ENCODE measurements around the gene DYNLT4.
A peak's percentile ranks its signal among the peaks of the same experiment; 100 is the strongest.
"Not testable (repeated sequence)": the region's sequence is repeated elsewhere in the genome, so short reads cannot be mapped to it uniquely, and the experiment has no call there.

The DYNLT4 gene

DNA sequence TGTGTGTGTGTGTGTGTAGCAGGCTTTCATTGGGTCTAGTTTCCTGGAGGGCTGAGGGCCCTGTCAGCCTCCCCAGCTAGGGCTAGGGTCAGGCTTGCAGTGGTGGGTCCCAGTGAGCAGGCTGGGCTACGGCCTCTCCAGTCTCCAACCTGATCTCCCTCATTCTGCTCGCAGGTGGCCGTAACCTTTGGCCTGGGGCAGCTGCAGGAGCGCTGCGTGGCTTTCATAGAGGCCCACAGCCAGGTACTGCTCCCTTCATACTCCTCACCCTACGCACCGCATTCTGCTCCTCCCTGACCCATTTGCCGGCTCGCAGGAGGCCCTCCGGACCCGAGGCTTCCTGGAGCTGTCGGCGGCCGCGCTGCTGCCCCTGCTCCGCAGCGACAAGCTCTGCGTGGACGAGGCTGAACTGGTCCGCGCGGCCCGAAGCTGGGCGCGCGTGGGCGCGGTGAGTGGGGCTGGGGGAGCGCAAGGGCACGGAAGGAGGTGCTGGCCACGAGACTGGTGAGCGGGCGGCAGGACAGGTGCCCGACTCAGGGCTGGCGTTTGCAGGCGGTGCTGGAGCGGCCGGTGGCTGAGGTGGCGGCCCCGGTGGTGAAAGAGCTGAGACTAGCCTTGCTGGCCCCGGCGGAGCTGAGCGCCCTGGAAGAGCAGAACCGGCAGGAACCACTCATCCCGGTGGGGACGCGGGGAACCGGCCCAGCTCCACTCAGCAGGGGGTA lies 5.8 kb upstream of the DYNLT4 start:
- DNase-seq (ENCODE audit: low read depth, low spot score) = no peak
- H3K4me3 ChIP-seq (ENCODE audit: low read length) = peak overlapping the region; percentile 73

DNA sequence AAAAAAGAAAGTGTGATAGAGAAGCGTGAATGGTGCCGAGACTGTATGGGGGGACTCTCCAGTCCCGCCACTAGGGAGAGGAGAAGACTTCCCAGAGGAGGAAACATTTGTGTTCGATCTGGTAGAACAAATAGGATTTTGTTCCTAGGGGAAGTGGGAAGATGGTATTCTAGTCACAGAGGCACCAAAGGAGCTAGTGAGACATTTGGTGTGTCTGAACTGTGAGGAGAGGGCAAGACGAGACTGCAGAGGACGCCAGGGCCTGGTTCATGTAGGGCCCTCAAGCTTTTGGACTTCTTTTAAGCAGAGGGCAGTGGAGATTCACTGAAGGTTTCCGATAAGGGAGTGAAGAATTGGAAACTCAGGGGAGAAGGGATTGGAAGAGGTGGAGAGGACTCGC lies 4.1 kb upstream of the DYNLT4 start:
- no peak overlapping the region for H3K4me3 ChIP-seq (ENCODE audit: low read length)

DNA sequence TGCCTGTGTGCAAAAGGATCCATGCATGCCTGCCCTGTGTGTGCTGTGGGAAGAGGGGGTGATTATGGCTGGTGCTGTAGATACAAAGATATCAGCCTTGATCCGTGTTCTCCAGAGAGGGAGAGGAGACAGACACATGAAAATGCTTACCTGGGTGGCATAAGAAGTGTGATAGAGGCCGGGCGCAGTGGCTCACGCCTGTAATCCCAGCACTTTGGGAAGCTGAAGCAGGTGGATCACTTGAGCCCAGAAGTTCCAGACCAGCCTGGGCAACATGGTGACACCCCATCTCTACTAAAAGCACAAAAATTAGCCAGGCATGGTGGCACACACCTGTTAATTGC lies 3.6 kb upstream of the DYNLT4 start:
- not testable (repeated sequence) for DNase-seq (ENCODE audit: low read depth, low spot score); H3K4me3 ChIP-seq (ENCODE audit: low read length)

More for the DNA sequence above, 4.1 kb upstream of the DYNLT4 start:
- DNase-seq (ENCODE audit: low read depth, low spot score) = no peak

DNA sequence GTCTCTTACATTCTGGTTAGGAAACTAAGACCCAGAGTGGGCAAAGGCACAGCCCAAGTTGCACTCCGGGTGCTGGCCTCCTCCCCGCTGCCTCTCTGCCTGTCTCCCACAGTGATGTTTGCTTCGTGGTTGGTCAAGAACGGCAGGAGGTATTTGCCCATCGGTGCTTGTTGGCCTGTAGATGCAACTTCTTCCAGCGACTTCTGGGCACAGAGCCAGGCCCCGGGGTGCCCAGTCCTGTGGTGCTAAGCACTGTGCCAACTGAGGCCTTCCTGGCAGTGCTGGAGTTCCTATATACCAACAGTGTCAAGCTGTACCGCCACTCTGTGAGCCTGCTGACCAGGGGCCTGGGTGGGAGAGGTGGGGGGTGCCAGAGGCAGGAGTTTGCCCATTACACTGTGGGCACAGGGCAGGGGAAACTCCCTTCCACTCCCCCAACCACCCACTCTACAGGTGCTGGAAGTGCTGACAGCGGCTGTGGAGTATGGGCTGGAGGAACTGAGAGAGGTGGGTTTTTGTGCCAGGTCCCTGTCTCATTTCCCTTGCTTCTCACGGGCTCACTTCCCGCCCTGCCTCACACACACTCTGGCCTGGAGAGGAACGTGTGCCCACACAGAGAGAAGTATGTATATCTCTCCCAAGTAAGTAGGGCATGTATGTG lies 3.1 kb upstream of the DYNLT4 start:
- no peak overlapping the region for H3K4me3 ChIP-seq (ENCODE audit: low read length)
- no peak for DNase-seq (ENCODE audit: low read depth, low spot score)

DNA sequence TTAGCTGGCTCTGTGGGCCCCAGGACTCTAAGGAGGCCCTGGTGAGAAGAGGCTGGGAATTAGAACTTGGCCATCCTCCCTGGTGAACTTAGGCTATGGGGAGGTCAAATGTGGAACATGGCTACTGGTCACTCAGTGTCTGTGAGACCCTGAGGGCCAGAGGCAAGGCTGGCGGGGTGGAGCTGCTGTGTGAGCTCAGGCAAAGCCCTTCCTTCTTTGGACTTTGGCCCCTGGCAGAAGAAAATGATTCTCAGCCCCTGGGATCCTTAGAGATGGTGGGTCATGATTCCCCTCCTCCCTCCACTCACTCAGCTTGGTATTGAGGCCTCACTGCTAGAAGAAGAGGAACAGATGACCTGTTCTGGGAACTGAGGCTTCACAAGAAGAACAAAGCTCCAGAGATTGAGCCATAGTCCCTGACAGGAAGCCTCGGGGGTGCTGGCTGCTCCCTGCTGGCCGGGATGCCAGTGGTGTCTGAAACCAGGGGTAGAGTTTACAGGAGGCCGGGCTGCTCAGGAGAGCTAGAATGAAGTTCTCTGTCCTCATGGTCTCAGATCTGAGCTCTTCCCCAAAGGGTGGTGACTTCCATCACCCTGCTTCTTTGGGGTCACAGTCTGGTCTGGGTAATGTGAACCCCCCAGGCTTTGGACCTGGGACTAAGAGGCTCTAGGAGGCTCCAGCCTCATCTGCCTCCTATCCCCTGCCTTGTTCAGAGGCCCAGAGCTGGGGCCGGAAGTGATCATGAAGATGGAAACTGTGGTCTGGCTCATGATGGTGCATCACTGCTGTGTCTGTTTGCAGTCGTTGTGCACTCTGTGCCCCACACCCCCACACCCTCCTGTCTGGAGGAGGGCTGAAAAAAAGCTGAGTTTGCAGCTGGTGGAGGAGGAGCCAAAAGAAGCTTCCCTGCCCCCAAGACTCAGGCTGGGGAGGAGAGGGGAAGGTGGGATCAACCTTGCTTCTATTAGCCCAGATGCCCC lies 2.1 kb upstream of the DYNLT4 start:
- DNase-seq (ENCODE audit: low read depth, low spot score) = peak; percentile 95
- H3K4me3 ChIP-seq (ENCODE audit: low read length) = peak overlapping the region; percentile 29

DNA sequence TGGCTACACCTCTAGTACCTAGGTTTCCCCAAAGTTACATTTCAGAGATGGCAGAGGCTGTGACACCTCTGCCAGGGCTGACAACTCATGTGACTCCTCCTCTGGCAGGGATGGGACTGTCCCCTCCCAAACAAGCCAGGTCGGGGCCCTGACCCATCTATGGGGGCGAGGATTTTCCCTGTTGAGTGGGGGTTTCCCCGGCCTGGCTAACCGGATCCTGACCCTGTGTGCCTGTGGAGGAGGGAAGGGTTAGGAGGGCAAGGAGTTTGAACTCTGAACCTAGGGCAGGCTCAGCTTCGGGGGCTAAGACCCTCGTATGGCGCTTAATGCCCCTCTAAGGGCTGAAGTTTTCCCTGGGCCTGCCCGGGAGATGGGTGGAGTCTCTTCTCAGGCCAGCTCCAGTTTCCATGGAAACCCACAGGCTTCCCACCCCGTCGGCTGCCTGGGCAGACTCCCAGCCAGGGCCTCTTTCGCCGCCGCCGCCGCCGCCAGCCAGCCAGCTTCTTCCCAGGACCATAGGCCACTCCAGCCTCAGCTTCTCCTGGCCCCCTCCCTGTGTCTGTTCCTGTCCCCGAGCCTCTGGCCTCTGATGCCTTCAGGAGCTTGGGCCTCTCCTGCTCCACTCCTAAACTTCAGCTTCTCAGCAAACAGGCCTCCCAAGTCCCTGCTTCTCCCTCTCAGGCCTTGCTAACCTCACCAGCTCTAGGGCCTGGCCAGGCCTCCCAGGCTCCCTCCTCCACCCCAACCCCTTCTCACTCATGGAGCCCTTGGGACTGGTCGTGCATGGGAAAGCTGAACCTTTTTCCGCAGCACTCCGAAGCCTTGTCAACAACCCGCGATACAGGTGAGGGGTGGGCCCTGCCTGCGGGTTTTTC lies 1.1 kb upstream of the DYNLT4 start, which contains the start of gene BTBD19:
TSS of gene BTBD19 (plus strand) at position 461 of the 875 bp plus-strand sequence. CDS start at position 759, 298 bp downstream.
- H3K4me3 ChIP-seq (ENCODE audit: low read length) = peak within 1 kb of the TSS; percentile 29
- no peak for DNase-seq (ENCODE audit: low read depth, low spot score)

DNA sequence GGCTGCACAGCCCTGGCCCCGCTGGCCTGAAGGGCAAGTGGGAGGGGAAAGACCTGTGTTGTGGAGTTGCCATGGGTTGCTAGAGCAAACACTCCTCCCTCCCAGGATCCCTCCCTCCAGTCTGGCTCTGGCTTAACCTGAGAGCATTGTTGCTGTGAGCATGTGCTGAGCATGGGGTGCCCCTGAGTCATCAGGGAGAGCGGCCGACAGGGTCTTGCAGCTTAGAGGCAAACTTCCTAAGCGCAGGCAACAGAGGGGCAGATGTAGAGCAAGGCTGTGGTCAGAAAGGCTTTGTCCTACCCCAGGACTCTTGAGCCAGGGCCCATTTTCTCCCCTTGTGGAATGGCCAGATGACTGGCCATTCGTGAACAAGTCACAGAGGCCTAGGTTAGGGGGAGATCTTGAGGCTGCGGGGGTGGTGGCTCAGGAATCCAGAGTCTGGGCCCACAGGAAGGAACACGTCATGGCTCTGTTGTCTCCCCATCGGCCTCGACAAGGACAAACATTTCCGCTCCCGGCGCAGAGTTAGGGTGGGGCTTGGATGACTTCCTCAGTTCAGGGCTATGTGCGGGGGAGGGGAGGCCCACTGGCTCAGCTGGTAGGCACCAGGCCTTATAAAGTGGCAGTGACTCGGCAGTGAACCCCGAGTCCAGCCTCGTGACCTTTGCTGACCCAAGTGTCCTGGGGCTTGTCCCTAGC lies 362 bp upstream of the DYNLT4 start:
- DNase-seq (ENCODE audit: low read depth, low spot score) = peak; percentile 82
- H3K4me3 ChIP-seq (ENCODE audit: low read length) = peak overlapping the region; percentile 18

DNA sequence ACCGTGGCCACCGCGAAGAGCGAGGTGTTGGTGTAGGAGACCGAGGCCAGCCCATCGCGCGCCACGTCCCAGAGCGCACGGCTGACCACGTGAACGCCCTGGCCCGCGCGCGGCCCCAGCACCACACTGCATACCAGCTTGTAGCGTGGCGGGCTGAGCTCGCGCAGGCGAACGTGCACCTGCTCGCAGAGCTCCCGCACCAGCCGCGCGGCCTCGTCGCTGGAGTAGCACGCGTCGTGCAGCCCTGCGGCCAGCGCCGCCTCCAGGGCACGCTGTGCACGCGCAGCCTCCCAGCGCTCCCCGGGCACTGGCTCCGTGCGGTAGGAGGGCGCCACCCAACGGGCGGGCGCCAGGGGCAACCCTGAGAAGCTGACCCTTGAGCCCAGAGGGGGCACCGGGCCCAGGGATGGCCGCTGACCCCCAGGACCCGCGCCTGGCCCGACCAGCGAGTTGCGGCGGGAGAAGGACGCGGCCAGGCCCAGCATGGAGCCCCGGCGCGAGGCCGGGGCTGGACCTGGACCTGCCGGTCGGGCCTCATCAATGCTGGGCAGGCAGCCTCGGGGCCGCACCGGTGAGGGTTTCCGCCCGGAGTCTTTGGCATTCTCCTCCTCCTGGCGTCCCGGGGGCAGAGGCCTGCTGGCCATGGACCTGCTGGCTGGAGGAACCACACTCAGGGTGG lies 987 bp downstream of the DYNLT4 start:
- H3K4me3 ChIP-seq (ENCODE audit: low read length) = no peak overlapping the region
- DNase-seq (ENCODE audit: low read depth, low spot score) = no peak

DNA sequence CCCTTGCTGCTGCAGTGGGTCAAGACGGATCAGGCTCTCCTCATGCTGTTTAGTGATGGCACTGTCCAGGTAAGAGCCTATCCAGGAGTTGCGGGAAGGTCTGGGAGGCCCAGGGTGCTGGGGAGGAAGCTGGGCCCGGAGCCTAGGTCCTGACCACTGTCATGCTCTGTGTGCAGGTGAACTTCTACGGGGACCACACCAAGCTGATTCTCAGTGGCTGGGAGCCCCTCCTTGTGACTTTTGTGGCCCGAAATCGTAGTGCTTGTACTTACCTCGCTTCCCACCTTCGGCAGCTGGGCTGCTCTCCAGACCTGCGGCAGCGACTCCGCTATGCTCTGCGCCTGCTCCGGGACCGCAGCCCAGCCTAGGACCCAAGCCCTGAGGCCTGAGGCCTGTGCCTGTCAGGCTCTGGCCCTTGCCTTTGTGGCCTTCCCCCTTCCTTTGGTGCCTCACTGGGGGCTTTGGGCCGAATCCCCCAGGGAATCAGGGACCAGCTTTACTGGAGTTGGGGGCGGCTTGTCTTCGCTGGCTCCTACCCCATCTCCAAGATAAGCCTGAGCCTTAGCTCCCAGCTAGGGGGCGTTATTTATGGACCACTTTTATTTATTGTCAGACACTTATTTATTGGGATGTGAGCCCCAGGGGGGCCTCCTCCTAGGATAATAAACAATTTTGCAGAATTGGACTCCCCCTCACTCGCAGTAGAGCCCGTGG lies 1.7 kb downstream of the DYNLT4 start:
- DNase-seq (ENCODE audit: low read depth, low spot score) = no peak

DNA sequence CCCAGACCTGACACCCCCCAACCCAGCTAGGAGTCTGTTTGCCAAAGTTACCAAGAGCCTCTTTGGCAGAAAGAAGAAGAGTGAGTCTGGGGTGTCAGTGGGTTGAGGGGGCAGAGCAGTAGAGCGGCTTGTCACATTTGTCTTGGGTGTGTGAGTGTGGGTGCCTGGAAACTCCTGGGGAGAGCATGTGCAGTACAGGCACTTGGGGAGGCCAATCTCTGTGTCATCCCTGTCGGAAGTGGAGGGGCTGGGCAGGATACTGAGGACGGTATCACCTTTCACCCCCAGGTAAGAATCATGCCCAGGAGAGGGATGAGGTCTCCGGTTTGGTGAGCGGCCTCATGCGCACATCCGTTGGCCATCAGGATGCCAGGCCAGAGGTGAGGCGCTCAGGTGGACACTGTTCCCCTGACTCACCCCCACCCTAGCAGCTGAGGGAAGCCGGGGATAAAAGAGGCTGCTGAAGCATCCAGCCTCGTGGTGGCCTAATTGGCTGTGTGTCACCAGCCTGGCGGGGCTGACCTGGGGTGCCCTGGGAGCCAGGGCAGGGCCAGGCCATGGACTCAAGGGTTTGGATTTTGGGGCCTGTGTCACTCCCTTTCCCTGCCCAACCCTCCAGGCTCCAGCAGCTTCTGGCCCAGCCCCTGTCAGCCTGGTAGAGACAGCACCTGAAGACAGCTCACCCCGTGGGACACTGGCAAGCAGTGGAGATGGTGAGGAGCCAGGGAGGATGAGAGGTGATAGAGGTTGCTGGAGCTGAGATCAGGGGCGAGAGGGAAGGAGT lies 3.6 kb downstream of the DYNLT4 start:
- DNase-seq (ENCODE audit: low read depth, low spot score) = no peak
- H3K4me3 ChIP-seq (ENCODE audit: low read length) = no peak overlapping the region

More for the DNA sequence above, 1.7 kb downstream of the DYNLT4 start:
- no peak overlapping the region for H3K4me3 ChIP-seq (ENCODE audit: low read length)

DNA sequence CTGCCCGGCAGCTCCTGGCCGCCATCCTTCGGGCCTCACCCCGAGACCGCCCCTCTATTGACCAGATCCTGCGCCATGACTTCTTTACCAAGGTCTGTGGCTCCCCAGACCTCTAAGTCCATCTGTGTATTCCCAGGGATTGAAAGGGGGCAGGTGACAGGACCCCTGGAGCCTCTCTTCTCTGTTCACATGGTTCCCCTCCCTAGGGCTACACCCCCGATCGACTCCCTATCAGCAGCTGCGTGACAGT lies 4.2 kb downstream of the DYNLT4 start:
- no peak for DNase-seq (ENCODE audit: low read depth, low spot score)
- H3K4me3 ChIP-seq (ENCODE audit: low read length) = no peak overlapping the region

DNA sequence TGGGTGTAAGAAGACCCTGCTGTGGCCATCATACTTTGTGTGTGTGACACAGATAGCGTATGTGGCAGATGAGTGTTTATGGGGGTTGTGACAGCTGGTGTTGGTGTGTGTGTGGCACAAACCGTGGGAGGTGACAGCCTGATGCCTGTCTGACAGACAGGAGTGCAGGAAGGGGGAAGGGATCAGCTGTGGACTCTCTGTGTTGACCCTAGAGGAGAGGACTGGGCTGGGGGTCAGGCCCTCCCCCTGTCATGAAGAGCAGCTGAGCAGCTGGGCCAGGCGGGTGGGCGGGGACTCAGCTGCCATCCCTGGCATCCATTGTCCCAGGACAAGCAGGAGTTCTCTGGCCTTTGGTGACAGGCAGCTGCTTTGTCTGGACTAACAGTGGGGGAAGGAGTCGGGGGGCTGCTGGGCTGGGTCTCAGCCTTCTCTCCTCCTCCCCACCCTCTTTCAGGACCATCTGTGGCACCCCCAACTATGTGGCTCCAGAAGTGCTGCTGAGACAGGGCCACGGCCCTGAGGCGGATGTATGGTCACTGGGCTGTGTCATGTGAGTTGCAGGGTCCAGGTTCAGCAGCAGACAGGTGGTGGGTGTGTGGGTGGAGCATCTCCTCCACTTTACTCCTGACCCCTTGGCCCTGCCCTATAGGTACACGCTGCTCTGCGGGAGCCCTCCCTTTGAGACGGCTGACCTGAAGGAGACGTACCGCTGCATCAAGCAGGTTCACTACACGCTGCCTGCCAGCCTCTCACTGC lies 4.7 kb downstream of the DYNLT4 start:
- no peak overlapping the region for H3K4me3 ChIP-seq (ENCODE audit: low read length)
- no peak for DNase-seq (ENCODE audit: low read depth, low spot score)

DNA sequence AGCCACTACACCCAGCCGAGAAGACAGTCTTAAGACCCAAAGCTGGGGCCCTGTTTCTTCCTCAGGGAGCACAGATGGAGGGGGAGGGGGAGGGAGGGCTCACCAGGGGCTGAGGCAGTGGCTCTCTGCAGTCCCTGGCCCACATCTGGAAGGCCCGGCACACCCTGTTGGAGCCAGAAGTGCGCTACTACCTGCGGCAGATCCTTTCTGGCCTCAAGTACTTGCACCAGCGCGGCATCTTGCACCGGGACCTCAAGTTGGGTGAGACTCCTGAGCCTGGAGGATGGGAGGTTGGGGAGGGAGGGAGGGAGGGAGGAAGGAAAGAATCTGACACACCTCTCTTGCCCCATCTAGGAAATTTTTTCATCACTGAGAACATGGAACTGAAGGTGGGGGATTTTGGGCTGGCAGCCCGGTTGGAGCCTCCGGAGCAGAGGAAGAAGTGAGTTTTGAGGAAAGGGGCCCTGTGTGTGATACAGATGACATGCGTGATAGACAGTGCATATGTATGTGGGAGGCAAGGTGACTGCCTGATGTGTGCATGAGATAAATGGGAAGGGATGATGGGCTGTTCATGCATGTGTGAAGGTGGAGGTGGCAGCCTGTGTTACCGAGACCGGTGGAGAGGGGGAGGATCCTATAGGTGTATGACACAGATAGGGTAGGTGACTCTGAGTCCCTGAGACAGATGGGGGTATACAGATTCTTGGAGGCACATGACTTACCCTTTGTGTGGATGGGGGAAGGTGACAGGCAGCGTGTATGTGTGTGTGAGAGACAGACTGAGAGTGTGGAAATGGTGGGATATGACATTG lies 5.5 kb downstream of the DYNLT4 start:
- no peak for DNase-seq (ENCODE audit: low read depth, low spot score)

DNA sequence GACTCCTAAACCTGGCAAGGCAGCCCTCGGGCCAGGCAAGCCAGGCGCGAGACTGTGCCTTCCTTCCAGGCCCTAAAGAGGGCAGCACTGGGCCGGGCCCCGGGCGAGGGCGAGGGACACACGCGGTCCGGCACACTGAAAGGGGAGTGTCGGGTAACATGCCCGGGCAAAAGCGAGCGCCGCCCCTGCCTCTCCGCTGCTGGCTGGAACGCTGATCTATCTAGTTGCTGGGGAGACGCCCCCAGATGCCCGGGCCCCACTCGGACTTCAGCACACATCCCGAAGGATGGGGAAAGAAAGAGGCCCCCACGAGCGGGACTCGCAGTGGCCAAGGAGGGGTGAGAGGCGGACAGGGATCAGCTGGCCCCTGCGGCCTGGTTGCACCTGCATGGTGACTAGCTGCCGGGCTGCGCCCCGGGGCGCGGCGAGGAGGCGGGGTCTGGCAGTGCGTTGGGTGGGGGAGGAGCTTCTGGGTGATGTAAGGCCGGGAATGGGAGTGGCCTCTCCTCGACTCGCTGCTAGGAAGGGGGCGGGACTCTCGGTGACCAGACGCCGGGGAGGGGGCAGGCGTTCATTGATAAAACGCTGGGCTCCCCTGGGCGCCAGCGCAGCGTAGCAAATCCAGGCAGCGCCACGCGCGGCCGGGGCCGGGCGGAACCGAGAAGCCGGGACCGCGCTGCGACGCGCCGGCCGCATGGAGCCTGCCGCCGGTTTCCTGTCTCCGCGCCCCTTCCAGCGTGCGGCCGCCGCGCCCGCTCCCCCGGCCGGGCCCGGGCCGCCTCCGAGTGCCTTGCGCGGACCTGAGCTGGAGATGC lies 7.2 kb downstream of the DYNLT4 start, which contains the start of gene PLK3:
TSS of gene PLK3 (plus strand) at position 608 of the 815 bp plus-strand sequence. CDS start at position 695, 87 bp downstream.
- H3K4me3 ChIP-seq (ENCODE audit: low read length) = peak within 1 kb of the TSS; percentile 65
- DNase-seq (ENCODE audit: low read depth, low spot score) = peak; percentile 95

More for the DNA sequence above, 5.5 kb downstream of the DYNLT4 start:
- no peak overlapping the region for H3K4me3 ChIP-seq (ENCODE audit: low read length)

Measured in Jurkat, Clone E6-1 (cell line).